ENCODE data around the gene RREB1. TPM values are rescaled to one million over a fixed set of nuclear protein-coding genes. Genes with fewer than 3 reads are reported as not detected.

The RREB1 gene
- total and polyA plus RNA-seq, 3 donors from 2014 or later, result 30.0 to 79.2 (median 75.0) TPM

DNA sequence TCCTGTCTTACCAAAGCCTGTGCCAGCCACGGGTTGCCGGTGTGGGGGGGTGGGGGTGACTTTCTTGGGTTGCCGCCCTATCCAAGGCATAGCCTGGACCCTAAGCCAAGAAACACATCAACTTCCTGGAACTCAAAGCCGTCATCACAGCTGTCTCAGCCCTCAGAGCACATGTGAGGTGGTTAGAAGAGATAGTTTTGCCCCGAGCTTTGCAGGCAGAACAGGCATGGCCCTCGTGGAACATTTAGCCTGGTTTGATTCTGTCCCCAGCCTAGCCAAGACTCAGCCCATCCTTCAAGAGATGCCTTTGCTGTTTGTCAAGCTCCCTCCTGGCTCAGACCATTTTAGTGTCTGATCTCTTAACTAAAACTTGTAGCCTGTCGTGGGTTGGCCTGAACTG is 64.9 kb downstream of the RREB1 start:
- H3K27ac ChIP-seq, result no peak overlapping the region
- H3K4me3 ChIP-seq, result no peak overlapping the region
- no peak for TF ChIP-seq POLR2A (IDR thresholded peaks at IDR 0.05)
- TF ChIP-seq, protein P1, sequence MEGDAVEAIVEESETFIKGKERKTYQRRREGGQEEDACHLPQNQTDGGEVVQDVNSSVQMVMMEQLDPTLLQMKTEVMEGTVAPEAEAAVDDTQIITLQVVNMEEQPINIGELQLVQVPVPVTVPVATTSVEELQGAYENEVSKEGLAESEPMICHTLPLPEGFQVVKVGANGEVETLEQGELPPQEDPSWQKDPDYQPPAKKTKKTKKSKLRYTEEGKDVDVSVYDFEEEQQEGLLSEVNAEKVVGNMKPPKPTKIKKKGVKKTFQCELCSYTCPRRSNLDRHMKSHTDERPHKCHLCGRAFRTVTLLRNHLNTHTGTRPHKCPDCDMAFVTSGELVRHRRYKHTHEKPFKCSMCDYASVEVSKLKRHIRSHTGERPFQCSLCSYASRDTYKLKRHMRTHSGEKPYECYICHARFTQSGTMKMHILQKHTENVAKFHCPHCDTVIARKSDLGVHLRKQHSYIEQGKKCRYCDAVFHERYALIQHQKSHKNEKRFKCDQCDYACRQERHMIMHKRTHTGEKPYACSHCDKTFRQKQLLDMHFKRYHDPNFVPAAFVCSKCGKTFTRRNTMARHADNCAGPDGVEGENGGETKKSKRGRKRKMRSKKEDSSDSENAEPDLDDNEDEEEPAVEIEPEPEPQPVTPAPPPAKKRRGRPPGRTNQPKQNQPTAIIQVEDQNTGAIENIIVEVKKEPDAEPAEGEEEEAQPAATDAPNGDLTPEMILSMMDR (IDR thresholded peaks at IDR 0.05), result no peak
- intact Hi-C loops (cut with DNase I; ENCODE audit: low total_unique reads), result no loop called here
- WGBS, 2 donors, result 65 to 73% methylated on average over 4 to 7 of the region's 7 CpGs
- no peak for DNase-seq
- H3K4me1 ChIP-seq, result peaks cover 48% of the 10 kb centered on the region
- no peaks in the 10 kb centered on the region for H3K27me3 ChIP-seq
- no peaks in the 10 kb centered on the region for H3K9me3 ChIP-seq
- H3K36me3 ChIP-seq (ENCODE audit: low read depth, missing control alignments), result no peaks in the 10 kb centered on the region

GRCh38 chr6:7173843-7174503 is 66.2 kb downstream of the RREB1 start:
- TF ChIP-seq POLR2A (IDR thresholded peaks at IDR 0.05), result no peak
- H3K4me1 ChIP-seq, result peaks cover 45% of the 10 kb centered on the region
- intact Hi-C loops (cut with DNase I; ENCODE audit: low total_unique reads), result no loop called here
- no peaks in the 10 kb centered on the region for H3K36me3 ChIP-seq (ENCODE audit: low read depth, missing control alignments)
- H3K27ac ChIP-seq, result peak overlapping the region in 1 of 2 donors; percentile 43
- no peaks in the 10 kb centered on the region for H3K27me3 ChIP-seq
- no peak for DNase-seq
- WGBS, 2 donors, result 55 to 58% methylated on average over 9 of the region's 9 CpGs
- no peaks in the 10 kb centered on the region for H3K9me3 ChIP-seq
- no peak overlapping the region for H3K4me3 ChIP-seq

- DNase-seq, result peak; percentile 46
- WGBS, 2 donors, result 55 to 57% methylated on average over 5 of the region's 5 CpGs
- no peaks in the 10 kb centered on the region for H3K27me3 ChIP-seq
- H3K4me1 ChIP-seq, result peaks cover 31% of the 10 kb centered on the region
- H3K36me3 ChIP-seq (ENCODE audit: low read depth, missing control alignments), result no peaks in the 10 kb centered on the region
- H3K9me3 ChIP-seq, result no peaks in the 10 kb centered on the region
- no peak overlapping the region for H3K27ac ChIP-seq
- intact Hi-C loops (cut with DNase I; ENCODE audit: low total_unique reads), result no loop called here
- TF ChIP-seq, protein P1 (IDR thresholded peaks at IDR 0.05), result no peak
- H3K4me3 ChIP-seq, result no peak overlapping the region
Observed at GRCh38 chr6:7175462-7175861, 67.7 kb downstream of the RREB1 start.

- H3K4me1 ChIP-seq, result peaks cover 27% of the 10 kb centered on the region
- DNase-seq, result peak; percentile 64
- no peaks in the 10 kb centered on the region for H3K9me3 ChIP-seq
- no peak overlapping the region for H3K4me3 ChIP-seq
- H3K27me3 ChIP-seq, result no peaks in the 10 kb centered on the region
- intact Hi-C loops (cut with DNase I; ENCODE audit: low total_unique reads), result no loop called here
- H3K27ac ChIP-seq, result peak overlapping the region; percentile 3 to 18
- TF ChIP-seq, protein P1 (IDR thresholded peaks at IDR 0.05), result no peak
- no peak for TF ChIP-seq POLR2A (IDR thresholded peaks at IDR 0.05)
- no peaks in the 10 kb centered on the region for H3K36me3 ChIP-seq (ENCODE audit: low read depth, missing control alignments)
- WGBS, 2 donors, result 39 to 48% methylated on average over 5 of the region's 5 CpGs
Observed at GRCh38 chr6:7176208-7176607, 68.4 kb downstream of the RREB1 start.

GRCh38 chr6:7178280-7178679 is 70.5 kb downstream of the RREB1 start:
- 76 to 83% methylated on average over 4 of the region's 4 CpGs for WGBS, 2 donors
- H3K27ac ChIP-seq, result no peak overlapping the region
- no peak for DNase-seq
- TF ChIP-seq, protein P1 (IDR thresholded peaks at IDR 0.05), result no peak
- no peak for TF ChIP-seq POLR2A (IDR thresholded peaks at IDR 0.05)
- H3K27me3 ChIP-seq, result no peaks in the 10 kb centered on the region
- no peak overlapping the region for H3K4me3 ChIP-seq
- H3K36me3 ChIP-seq (ENCODE audit: low read depth, missing control alignments), result no peaks in the 10 kb centered on the region
- H3K4me1 ChIP-seq, result peaks cover 26% of the 10 kb centered on the region
- H3K9me3 ChIP-seq, result no peaks in the 10 kb centered on the region
- intact Hi-C loops (cut with DNase I; ENCODE audit: low total_unique reads), result no loop called here

Data from testis (tissue), 3 donors.